Effector CD4-positive, alpha-beta T cell (primary cell): ENCODE results near the gene CAPRIN1.
A peak's percentile ranks its signal among the peaks of the same experiment; 100 is the strongest.
"Not testable (repeated sequence)": the region's sequence is repeated elsewhere in the genome, so short reads cannot be mapped to it uniquely, and the experiment has no call there.

Experiments
- DNase-seq: peaks from one replicate; pipeline ENCODE4 v3.0.0-alpha.2; 2020

CAPRIN1 gene

DNA sequence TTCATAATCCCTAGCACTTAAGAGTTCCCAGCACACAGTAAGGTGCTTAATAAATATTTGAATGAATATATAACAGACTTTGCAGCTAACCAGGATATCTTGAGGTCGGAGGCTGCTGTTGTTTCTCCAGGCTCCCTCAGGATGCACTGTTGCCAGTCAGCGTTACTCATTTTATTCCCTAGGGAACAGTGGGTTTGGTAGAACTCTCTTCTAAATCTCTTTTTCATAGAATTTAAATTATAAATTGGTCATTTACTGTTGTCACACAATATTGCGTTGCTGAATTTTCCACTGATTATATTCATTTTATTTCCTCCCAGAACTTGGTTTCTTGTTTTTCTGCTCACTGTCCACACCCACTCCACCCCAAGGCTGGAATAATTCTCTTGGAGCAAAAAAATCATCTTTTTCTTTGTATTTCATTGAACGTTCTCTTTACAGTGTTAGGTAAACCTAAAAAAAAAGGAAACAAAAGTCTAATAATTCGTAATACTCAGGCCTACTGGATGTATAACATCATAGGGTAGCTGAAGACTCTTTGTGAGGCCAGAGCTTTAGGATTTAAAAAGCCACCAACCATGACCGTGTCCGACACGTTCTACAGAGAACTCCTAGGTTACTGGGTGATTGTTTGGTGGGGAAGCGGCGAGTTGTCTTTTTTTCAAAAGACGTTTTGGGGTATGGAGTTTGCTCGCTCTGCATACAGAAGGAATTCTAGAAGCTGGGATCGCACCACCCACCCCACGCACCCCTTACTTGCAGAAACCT lies 766 bp upstream of the CAPRIN1 start:
- DNase-seq = no peak

DNA sequence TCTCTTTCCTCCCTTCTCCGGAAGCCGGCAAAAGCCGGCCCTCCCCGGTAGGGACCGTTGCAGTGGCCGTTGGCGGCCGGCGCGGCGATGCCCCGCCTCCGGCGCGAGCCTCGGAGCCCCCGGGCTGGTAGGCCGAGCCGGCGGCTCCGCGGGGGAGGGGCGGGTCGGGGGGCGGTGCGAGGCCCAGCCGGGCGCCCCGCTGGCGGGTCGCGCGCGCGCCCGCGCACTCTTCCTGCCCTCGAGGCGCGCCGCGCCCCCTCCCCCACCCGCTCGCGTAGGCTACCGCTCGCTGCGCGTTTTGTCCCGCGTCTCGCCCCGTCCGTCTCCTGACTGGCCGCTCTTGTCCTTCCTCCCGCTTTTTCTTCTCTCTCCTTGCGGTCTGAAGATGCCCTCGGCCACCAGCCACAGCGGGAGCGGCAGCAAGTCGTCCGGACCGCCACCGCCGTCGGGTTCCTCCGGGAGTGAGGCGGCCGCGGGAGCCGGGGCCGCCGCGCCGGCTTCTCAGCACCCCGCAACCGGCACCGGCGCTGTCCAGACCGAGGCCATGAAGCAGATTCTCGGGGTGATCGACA lies 591 bp downstream of the CAPRIN1 start:
- DNase-seq = peak; percentile 86

DNA sequence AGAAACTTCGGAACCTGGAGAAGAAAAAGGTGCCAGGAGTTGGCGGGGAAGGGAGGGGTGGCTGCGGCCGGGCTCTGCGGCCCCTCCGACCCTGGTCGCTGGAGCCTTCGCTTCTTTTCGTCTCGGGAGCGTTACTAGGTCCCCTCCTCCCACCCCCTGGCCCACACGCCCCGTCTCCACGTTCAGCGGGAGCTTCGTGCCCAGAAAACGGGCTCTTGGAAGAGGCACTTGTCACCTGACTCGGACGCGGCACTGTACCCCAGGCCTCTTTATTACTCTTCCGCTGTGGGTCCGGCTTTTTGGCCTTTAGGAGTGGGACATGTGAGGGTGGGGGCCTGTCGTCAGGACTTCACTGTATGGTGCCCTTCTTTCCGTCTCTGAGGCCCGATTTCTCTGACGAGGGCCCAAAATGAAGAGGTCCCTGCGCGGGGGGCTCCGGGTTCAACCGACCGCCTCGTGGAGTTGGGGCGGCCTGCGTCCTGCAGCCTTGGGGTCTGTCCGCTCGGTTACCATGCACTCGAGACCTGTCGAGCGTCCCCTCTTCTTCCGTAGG lies 1.2 kb downstream of the CAPRIN1 start:
- DNase-seq = peak; percentile 18

DNA sequence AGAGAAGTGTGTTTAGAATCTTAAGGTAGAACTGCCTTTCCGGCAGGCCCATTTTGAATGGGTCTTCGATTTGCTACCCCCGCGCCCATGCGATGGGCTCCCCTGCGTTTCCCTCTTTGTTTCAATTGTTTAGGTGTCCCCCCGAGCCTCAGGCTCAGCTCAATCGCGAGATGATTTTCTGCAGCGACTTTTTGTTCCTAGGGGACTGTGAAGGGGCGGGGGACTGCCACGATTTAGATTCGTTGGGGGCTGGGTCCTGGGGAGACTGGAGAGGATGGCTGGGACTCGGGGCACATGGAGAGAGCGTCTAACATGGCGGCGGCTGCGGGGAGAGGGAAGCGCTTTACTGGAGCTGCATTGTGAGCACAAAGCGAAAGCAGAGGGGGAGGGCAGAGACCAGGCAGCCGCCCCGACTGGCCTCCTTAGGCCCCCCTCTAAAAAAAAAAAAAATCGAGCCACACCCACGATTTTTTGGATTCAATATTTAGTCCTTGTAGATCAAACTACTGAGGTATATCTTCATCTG lies 1.7 kb downstream of the CAPRIN1 start:
- DNase-seq = peak; percentile 69

DNA sequence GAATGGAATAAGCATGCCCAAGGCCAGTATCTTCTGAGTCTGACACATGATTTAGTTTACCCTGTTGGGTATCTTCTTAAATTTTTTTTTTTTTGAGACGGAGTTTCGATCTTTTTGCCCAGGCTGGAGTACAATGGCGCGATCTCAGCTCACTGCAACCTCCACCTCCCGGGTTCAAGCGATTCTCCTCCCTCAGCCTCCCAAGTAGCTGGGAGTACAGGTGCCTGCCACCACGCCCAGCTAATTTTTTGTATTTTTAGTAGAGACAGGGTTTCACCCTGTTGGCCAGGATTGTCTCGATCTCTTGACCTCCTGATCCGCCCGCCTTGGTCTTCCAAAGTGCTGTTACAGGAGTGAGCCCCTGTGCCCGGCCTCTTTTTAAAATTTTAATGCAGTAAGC lies 2.8 kb downstream of the CAPRIN1 start:
- DNase-seq = not testable (repeated sequence)

DNA sequence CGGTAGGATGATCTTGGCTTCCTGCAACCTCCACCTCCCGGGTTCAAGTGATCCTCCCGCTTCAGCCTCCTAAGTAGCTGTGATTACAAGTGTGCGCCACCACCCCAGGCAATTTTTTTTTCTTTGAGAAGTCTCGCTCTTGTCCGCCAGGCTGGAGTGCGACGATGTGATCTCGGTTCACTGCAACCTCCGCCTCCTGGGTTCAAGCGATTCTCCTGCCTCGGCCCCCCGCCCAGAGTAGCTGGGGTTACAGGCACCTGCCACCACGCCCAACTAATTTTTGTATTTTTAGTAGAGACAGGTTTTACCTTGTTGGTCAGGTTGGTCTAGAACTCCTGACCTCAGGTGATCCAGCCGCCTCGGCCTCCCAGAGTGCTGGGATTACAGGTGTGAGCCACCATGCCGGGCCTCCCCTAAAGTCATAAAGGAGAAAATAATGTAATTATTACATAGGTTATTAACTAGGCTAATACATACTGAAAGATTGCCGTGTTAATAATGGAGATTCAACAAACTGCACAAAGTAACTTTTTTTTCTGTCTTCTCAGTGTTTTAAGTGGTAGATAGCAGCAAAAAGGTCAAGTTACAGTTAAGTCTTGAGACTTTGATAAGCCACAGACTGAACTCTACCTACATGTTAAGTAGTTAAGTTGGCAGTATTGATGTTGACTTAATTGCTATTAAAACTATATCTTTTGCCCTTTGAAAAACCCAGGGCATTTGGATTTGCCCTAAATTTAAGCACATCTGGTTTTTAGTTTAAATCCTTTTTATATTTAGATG lies 3.9 kb downstream of the CAPRIN1 start:
- no peak for DNase-seq

DNA sequence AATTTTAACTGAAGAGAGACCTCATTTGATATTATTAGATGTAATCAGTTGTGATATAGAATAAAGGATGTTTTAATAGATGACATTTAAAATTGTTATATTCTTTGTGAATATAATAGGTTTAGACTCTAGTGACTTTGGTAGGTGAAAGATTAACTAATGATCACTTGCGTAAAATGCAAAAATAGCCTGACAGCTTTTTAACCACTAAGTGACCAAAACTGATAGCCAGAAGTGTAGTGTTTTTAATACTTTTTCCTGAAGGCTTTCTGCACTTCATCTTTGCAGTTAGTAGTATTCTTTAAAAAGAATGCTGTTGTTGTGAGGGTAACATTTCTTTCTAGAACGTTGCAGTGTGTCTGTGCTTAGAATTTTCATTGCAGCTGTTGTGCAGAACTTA lies 5.1 kb downstream of the CAPRIN1 start:
- no peak for DNase-seq

DNA sequence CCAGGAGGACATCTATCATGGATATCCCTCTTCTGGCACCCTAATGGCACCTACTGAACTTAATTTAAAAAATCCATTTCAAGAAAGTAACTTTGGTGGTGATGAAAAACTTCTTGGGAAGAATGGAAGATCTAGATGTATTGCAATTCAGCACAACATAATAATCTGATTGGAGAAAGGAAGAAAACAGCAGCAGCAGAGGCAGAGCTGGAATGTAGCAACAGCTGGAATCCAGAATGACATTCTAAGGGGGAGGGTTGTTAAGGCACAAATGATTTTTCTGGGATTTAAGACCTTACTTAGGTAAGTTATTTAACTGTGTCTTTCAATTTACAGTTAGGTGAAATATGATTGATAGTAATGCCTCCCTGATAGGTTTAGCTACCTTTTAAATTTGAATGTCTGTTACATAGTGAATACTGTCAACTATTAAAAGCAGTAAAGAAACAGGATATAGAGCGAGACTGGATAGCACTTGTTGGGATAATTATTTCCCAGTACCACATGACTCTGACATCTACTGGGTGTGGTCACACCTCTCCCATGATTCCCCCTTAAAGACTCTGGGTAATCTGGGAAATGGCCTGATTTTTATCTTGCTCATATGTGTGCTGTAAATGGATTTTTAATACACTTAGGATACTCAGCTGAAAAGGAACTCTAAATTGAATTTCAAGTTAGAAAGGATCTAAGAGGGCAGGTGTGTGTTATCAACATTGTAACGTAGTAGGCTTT lies 11.7 kb downstream of the CAPRIN1 start:
- no peak for DNase-seq

DNA sequence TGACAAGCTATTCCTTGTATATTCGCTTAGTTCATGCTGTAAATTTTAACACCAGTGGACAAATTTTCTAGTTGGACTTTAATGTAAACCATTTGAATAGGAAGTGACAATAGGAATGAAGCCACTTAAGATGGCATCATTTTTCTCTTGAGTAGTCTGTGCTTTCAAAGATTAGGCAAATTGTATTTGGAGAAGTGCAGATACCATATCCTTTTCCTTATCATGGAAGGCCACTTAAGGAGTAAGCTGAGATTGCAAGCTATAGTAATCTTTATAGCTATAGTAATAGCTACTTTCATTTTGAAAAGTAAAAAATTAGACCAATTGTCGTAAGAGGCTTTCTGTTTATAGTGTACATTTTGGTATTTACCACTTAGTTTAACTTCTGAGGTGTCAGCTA lies 12.8 kb downstream of the CAPRIN1 start:
- no peak for DNase-seq

DNA sequence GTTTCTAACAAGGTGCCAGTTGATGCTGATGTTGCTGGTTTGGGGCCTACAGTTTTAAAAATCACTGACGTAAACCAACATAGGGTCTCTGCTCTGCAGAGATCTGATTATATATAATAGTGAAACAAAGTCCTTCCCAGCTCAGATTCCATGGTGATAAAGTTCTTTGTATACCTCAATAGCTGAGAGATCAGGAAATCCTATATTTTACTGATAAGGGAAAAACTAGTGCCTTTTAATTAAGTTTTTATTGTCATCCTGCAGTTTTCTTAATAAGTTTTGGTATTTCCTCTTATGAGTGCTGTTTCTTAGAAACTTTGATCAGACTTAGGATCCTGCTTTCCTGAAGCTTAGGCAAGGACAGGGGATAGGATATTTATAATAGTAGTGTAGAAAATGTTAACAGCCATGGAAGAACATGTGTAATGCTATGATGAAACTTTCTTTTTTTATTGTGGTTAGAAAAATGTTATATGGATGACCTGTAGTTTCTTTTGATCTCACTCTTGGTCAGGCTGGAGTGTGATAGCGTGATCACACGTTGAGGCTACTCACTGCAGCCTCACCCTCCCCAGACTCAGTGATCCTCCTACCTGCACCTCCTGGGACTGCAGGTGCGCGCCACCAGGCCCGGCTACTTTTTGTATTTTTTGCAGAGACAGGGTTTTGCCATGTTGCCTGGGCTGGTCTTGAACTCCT lies 14.1 kb downstream of the CAPRIN1 start:
- DNase-seq = no peak

DNA sequence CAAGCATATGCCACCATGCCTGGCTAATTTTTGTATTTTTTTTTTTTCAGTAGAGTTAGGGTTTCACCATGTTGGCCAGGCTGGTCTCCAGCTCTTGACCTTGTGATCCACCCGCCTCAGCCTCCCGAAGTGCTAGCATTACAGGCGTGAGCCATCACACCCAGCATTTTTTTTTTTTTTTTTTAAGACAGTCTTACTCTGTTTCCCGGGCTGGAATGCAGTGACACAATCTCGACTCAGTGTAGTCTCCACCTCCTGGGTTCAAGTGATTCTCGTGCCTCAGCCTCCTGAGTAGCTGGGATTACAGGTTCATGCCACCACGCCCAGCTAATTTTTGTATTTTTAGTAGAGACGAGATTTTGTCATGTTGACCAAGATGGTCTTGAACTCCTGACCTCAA lies 15.2 kb downstream of the CAPRIN1 start:
- DNase-seq = not testable (repeated sequence)

DNA sequence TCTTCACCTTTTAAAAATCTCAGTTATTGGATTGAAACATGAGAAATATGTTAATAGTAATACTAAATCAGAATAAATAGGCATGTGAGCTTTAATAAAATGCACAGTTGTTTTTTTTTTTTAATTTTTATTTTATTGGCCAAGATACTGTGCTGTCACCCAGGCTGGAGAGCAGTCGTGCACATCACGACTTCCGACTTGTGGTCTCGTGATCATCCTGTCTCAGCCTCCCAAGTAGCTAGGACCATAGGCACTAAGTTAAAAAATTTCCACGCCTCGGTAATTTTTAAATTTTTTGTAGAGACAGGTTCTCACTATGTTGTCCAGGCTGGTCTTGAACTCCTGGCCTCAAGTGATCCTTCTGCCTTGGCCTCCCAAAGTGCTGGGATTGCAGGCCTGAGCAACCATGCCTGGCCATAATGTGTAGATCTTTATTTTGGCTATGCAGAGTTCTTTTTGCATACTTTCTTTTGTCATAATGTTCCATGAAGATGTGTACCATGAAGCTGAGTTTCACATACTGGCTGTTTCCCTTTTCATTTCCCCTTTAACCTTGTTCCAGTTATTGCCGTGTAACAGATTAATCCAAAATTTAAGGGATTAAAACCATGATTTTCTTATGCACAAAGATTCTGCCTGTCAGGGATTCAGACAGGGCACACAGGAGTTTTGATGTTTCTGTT lies 16.0 kb downstream of the CAPRIN1 start:
- no peak for DNase-seq

DNA sequence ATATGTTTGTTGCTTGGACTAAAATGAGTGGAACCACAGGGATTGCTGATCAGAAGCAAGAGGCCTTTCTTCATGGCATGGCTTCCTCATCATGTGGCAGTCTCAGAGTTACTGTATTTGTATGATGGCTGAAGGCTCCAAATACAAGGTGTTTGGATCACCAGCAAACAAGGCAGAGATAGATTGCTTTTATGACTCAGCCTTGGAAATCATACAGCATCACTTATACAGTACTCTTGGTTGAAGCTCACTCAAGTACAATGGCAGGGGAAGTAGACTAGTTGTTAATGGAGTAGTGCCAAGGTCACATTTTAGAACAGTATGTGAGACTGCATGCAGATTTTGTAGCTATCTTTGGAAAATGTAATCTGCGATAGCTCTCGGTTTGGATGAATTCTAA lies 16.6 kb downstream of the CAPRIN1 start:
- DNase-seq = no peak

DNA sequence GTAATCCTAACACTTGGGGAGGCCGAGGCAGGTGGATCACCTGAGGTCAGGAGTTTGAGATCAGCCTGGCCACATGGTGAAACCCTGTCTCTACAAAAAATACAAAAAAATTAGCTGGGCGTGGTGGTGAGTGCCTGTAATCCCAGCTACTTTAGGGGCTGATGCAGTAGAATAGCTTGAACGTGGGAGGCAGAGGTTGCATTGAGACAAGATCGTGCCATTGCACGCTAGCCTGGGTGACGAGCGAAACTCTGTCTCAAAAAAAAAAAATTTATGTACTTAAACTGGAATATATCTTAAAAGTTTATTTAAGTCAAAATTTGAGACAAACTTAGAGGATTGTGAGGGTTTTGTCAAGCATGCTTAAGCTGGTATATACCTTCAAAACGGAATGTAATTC lies 19.8 kb downstream of the CAPRIN1 start:
- not testable (repeated sequence) for DNase-seq

DNA sequence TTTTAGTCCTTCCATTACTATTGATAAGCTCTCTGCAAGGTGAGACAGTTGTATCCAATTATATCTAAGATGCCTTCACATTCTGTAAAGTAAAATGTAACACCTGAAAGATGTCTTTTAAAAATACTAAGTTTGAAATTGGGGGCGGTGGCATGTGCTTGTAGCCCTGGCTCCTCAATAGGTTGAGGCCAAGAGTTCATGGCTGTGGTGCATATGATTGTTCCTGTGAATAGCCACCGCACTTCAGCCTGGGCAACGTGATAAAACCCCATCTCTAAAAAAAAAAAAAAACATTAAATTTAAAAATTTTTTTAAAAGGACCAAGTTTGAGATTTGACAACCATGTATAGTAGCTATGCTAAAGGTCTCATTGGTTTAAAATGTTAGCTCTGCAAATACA lies 20.5 kb downstream of the CAPRIN1 start:
- no peak for DNase-seq

DNA sequence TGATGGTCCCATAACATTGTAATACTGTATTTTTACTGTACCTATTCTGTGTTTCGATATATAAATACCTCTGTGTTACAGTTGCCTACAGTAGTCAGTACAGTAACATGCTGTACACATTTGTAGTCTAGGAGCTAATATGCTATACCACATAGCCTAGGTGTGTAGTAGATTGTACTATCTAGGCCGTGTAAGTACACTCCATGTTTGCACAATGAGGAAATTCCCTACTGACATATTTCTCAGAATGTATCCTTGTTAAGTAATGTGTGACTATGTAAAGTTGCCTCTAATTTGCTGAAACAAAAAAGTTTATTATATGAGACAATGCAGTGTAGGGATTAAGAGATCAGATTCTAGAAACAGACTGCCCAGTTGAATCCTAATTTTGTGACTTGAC lies 21.3 kb downstream of the CAPRIN1 start:
- DNase-seq = no peak

DNA sequence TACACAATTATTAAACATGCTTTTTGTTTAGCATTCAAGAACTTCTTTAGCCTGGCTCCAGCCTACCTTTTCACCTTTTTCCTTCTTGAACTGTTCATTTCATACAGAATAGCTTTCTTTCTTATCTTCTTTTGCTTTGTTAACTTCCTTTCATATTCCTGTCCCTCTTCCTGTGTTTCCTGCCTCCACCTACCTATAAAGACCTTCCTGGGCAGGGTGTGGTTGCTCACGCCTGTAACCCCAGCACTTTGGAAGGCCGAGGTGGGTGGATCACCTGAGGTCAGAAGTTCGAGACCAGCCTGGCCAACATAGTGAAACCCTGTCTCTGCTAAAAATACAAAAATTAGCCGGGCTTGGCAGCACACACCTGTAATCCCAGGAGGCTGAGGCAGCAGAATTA lies 22.9 kb downstream of the CAPRIN1 start:
- DNase-seq = no peak

DNA sequence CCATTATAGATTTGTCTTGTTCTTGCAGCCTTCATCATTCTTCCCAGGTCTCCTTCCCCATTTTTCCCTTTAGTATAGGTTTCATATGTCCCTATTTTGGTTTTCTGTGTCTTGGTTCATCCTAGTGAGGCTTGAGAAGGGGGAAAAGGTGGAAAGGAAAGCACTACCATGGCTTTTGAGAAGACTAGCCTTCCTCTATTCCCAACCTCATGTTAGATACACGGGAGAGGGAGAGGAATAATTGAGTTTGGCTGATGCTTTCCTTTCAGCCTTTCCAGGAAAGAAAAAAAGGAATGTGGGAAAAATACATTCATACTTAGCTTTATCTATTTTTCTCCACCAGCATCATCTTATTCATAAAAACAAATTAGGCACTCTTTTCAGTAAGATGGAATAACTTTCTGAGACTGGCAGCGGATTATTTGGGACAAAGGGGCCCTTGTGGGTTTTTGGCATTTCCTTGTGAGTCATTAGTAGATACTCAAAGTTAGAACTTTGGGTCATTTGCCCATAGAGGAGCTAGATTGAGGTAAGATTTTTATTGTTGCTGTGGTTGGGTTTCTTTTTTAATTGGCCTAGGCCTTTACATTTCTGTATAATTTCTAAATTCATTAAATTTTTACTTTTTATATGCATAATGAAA lies 23.8 kb downstream of the CAPRIN1 start:
- no peak for DNase-seq

DNA sequence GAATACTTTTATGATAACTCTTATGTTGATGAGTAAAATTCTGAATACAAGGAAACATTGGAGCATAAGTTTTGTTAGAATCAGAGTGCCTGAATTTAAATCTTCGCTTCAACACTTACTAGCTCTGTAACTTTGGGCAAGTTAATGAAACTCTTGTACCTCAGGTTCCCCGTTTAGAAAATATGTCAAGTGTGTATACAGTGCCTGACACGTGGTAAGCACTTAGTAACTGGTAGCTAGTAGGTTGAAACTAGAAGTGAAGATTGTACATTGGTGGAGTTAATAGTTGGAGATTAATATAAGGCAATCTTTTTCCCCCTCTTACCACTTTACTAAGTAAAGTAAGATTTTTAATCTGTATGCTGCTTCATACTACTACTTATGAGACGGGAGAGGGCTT lies 29.1 kb downstream of the CAPRIN1 start:
- no peak for DNase-seq

DNA sequence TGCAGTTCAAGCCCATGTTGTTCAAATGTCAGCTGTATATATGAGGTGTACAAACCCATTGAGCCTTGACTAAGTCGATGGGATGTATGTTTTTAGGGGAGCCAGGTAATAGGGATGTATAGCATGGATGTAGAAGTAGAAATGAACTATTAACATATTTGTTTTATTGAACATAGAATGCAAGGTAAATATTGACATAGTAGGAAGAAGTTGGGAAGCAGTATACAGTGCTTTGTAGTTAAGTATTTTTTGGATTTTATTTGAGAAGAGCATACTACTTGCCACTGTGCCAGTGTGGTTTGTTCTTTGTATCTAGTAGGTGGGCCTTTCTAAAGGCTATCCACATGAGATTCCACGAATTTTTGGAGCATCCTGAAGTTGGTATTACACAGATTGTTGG lies 33.1 kb downstream of the CAPRIN1 start:
- no peak for DNase-seq
